ENCODE data around the gene CCDC9B.

The CCDC9B gene

GRCh38 chr15:40365624-40366456 lies 25.1 kb upstream of the CCDC9B start:
- DNase-seq (ENCODE audit: low read depth): no peak

- no peak for DNase-seq (ENCODE audit: low read depth)
Measured at GRCh38 chr15:40365016-40365415, 24.3 kb upstream of the CCDC9B start.

- DNase-seq (ENCODE audit: low read depth): no peak
Measured at GRCh38 chr15:40364251-40364650, 23.5 kb upstream of the CCDC9B start.

DNA sequence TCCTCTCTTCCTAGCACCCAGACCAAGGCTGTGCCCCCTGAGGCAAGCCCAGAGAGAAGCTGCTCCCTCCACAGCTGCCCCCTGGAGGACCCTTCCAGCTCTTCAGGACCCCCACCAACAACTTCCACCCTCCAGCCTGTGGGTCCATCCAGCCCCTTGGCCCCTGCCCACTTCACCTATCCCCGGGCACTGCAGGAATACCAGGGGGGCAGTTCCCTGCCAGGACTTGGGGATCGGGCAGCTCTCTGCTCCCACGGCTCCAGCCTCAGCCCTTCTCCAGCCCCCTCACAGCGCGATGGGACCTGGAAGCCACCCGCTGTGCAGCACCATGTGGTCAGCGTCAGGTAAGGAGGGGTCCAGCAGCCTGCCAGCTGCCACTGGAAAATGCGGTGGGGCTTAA lies 22.9 kb upstream of the CCDC9B start:
- no peak for DNase-seq (ENCODE audit: low read depth)

- DNase-seq (ENCODE audit: low read depth): no peak
Measured at GRCh38 chr15:40361640-40362039, 20.9 kb upstream of the CCDC9B start.

GRCh38 chr15:40360015-40360414 lies 19.3 kb upstream of the CCDC9B start:
- no peak for DNase-seq (ENCODE audit: low read depth)

- DNase-seq (ENCODE audit: low read depth): no peak
Measured at GRCh38 chr15:40358471-40359353, 18.0 kb upstream of the CCDC9B start.

DNA sequence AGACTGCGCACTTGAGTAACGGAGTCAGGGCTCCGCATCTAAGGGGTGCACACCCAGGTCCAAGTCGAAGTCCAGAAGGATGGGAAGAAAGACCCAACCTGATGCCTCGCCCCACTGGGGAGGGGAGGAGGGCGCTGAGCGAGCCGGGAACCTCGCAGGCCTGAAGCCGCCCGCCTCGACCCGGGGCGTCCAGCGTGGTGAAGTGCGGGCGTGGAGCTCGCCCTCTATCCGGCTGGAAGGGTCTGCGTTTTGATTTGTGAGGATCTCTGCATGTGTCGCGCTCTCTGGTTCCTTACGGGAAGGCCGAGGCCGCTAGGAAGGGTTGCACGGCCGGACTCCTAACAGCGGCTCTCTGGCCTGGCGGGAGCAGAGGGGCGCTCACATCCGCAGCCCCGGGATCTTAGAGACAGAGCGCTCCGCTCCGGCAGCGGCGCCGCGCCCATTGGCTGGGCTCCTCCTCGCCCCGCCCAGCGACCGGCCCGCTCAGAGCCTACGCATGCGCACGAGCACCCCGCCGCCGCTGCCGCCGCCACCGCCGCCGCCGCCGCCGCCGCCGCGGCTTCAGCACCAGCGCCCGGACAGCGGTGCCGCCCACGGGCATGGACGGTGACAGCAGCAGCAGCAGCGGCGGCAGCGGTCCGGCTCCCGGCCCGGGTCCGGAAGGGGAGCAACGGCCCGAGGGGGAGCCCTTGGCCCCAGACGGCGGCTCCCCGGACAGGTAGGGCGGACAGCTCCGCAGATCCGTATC lies 17.2 kb upstream of the CCDC9B start, which contains the start of gene DISP2:
DISP2 (plus strand) TSS at position 497 of the 748 bp plus-strand sequence; CDS start at position 600, 103 bp downstream.
- no peak for DNase-seq (ENCODE audit: low read depth)

- no peak for DNase-seq (ENCODE audit: low read depth)
Measured at GRCh38 chr15:40357246-40357645, 16.5 kb upstream of the CCDC9B start.

DNA sequence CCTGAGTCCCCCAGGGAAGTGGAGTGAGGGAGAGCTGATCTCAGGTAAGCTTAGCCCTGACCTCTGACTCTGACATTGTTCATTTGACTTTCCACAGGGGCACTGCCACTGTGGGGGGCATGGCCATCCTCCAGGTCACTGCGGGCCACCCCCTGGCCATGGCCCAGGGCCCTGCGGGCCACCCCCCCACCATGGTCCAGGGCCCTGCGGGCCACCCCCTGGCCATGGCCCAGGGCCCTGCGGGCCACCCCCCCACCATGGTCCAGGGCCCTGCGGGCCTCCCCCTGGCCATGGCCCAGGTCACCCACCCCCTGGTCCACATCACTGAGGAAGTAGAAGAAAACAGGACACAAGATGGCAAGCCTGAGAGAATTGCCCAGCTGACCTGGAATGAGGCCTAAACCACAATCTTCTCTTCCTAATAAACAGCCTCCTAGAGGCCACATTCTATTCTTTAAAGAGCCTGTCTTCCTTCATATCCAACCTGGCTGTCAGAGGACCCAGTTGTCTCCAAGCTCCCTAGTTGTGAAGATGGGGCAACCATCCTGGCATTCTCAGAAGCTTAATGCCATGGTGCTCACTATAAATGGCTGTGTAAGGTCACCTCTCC lies 15.3 kb upstream of the CCDC9B start:
- DNase-seq (ENCODE audit: low read depth): no peak

DNA sequence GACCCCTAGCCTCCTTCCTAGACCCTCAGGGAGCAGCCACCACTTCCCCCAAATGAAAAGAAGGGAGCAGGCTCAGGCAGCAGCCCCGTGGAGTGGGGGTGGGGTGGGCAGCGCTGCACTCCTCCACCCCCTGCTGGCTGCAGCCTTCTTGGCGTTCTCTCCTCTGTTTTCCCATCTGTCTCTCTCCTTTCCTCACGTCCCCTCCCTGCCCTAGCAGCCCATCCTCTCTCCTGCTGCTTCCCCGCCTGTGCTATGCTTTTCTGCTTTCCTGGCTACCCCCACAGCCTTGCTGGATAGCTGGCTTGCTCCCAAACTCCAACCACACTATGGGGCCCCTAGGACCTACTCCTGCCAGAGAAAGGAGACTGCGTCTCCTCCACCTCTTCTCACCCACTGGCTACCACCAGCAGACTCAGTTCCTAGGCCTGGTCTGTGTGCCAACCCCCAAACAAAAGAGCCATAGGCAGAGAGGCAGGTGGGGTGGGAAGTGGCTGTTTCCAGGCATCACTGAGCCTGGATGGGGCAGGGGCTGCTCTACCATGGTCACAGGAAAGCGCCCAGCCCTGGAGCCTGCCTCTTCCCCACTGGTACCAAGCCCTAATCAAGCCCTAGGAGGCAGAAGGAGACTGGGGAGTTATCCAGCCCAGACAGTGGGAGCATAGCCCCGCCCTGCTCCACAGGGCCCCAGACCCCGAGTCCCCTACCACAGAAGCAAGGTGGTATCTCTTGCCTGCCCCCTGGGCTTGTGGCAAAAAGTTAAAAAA lies 13.9 kb upstream of the CCDC9B start:
- no peak for DNase-seq (ENCODE audit: low read depth)

DNA sequence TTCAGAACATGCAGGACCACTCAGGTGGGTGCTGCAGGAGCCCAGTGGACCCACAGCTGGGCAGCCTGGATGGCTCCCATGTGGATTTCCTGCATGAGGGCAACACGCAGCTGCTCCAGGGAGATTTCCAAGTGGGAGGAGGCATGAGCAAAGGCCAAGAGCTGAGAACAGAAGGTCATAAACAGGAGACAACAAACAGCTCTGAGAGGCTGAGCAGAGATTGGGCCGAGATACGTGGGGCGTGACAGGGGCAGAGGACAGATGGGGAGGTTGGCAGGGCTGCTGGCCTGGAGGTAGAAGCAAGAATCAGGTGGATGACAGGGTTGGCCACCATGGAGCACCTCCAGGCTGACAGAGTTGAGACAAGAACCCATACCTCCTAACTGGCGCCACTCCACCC lies 13.0 kb upstream of the CCDC9B start:
- no peak for DNase-seq (ENCODE audit: low read depth)

DNA sequence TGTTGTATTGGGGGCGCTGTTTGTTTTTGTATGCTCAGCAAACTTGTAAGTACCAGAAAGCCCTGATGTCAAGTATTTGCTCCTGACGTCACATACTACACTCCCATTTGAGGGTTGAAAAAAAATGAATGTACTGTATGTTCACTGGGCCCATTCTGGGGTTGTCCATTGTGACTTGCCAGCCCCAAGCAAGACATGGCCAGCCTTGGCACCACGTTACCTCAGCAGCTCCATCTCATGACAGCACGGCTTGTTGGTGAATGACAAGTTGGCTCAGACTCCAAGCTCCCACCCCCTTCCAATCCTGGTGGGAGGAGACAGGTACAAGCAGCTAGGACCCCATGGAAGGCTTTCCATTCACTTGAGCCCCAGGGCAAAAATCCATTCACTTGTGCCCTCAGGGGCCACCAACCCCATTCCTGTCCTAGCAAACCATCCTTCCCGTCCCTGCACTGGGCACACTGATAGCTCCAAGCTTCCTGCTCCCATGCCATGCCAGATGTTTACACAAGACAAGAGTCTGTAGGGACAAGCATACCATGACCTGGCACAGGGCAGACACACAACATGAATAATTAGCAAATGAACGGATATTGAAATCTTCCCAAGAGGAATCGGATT lies 11.7 kb upstream of the CCDC9B start:
- no peak for DNase-seq (ENCODE audit: low read depth)

DNA sequence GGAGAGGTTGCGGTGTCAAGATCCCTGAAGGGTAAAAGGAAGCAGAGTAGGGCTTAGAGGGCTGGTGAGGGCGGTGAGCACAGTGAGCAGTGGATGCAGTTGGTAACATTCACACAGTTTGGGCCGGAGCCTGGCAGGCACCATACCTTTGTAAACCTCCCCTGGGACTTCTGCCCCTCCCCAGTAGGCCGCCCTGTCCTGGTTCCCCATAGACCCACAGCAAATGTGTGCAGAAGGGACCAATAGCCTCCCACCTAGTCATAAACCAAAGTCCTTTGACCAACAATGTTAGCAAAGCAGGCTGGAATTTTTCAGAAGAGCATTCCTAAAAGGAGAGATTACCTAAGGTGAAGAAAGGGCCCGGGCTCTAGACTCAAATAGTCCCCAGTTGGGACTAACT lies 8.4 kb upstream of the CCDC9B start:
- DNase-seq (ENCODE audit: low read depth): no peak

GRCh38 chr15:40348474-40348870 lies 7.7 kb upstream of the CCDC9B start:
- DNase-seq (ENCODE audit: low read depth): no peak

GRCh38 chr15:40347559-40348473 lies 7.1 kb upstream of the CCDC9B start:
- DNase-seq (ENCODE audit: low read depth): no peak

- DNase-seq (ENCODE audit: low read depth): no peak
Measured at GRCh38 chr15:40346579-40347558, 6.1 kb upstream of the CCDC9B start.

GRCh38 chr15:40345867-40346578 lies 5.3 kb upstream of the CCDC9B start:
- DNase-seq (ENCODE audit: low read depth): no peak

All from HS-5 (cell line).